ENCODE data around the gene CLCA2. TPM values are rescaled to one million over a fixed set of nuclear protein-coding genes. Genes with fewer than 3 reads are reported as not detected.

The CLCA2 gene
- total and polyA plus RNA-seq, 7 experiments from 2014 or later = not detected

- Mint-ChIP-seq H3K36me3 (no peaks in the 10 kb centered on the region), H3K9me3 (peaks cover 0 to 2% (median 0%) of the 10 kb centered on the region in 11 donors), H3K27ac (no peak overlapping the region), H3K4me3 (no peak overlapping the region), H3K4me1 (no peaks in the 10 kb centered on the region), H3K27me3 (peaks cover 0 to 10% (median 0%) of the 10 kb centered on the region in 5 donors)
- Histone ChIP-seq H3K36me3 (ENCODE audit: control insufficient read depth in 2 of 3, insufficient read depth in 3 of 3, low read length in 3 of 3) (no peaks in the 10 kb centered on the region), H3K9me3 (ENCODE audit: control insufficient read depth in 2 of 3, low read length in 3 of 3) (no peaks in the 10 kb centered on the region), H3K27ac (ENCODE audit: low read depth, low read length) (no peak overlapping the region), H3K27me3 (ENCODE audit: control insufficient read depth in 2 of 2, insufficient read depth in 2 of 2, low read length in 2 of 2) (peaks cover 0 to 2% of the 10 kb centered on the region in 2 donors), H3K4me3 (ENCODE audit: low read length) (no peak overlapping the region), H3K4me1 (ENCODE audit: control insufficient read depth in 2 of 2, insufficient read depth in 2 of 2, low read length in 2 of 2) (no peaks in the 10 kb centered on the region)
- ATAC-seq (no peak), DNase-seq (no peak)
- ChIA-PET POLR2A (no interaction called here), CTCF (no interaction called here)
- intact Hi-C loops (cut with micrococcal nuclease) = no loop called here
These were observed 58.0 kb downstream of the CLCA2 start for GRCh38 chr1:86481966-86482365.

- no peak overlapping the region for H3K27ac ChIP-seq (ENCODE audit: low read depth, low read length)
- no peak overlapping the region for H3K27ac Mint-ChIP-seq
These were observed 63.3 kb downstream of the CLCA2 start for GRCh38 chr1:86487131-86487810.

GRCh38 chr1:86487811-86488141, 63.8 kb downstream of the CLCA2 start:
- DNase-seq = no peak
- ChIA-PET CTCF (interaction anchor here (0.8 to 1.3 kb wide), 2 partner anchors 13 to 23 kb away, joined by 3 read pairs; no protein-coding TSS in a partner anchor), POLR2A (no interaction called here)
- Histone ChIP-seq H3K9me3 (ENCODE audit: control insufficient read depth in 2 of 3, low read length in 3 of 3) (no peaks in the 10 kb centered on the region), H3K27me3 (ENCODE audit: control insufficient read depth in 2 of 2, insufficient read depth in 2 of 2, low read length in 2 of 2) (no peaks in the 10 kb centered on the region), H3K4me1 (ENCODE audit: control insufficient read depth in 2 of 2, insufficient read depth in 2 of 2, low read length in 2 of 2) (no peaks in the 10 kb centered on the region), H3K36me3 (ENCODE audit: control insufficient read depth in 2 of 3, insufficient read depth in 3 of 3, low read length in 3 of 3) (no peaks in the 10 kb centered on the region), H3K27ac (ENCODE audit: low read depth, low read length) (no peak overlapping the region), H3K4me3 (ENCODE audit: low read length) (no peak overlapping the region)
- Mint-ChIP-seq H3K4me1 (no peaks in the 10 kb centered on the region), H3K27me3 (peaks cover 0 to 15% (median 3%) of the 10 kb centered on the region in 5 donors), H3K4me3 (no peak overlapping the region), H3K36me3 (no peaks in the 10 kb centered on the region), H3K27ac (no peak overlapping the region), H3K9me3 (no peaks in the 10 kb centered on the region)
- intact Hi-C loops (cut with micrococcal nuclease) = no loop called here
- ATAC-seq = no peak

More at GRCh38 chr1:86487131-86487810, 63.3 kb downstream of the CLCA2 start:
- ChIA-PET POLR2A (no interaction called here), CTCF (interaction anchor here (0.8 to 1.3 kb wide), 2 partner anchors 13 to 24 kb away, joined by 3 read pairs; no protein-coding TSS in a partner anchor)
- Mint-ChIP-seq H3K9me3 (no peaks in the 10 kb centered on the region), H3K36me3 (no peaks in the 10 kb centered on the region), H3K4me3 (no peak overlapping the region), H3K27me3 (peaks cover 0 to 11% (median 0%) of the 10 kb centered on the region in 5 donors), H3K4me1 (no peaks in the 10 kb centered on the region)
- Histone ChIP-seq H3K27me3 (ENCODE audit: control insufficient read depth in 2 of 2, insufficient read depth in 2 of 2, low read length in 2 of 2) (no peaks in the 10 kb centered on the region), H3K36me3 (ENCODE audit: control insufficient read depth in 2 of 3, insufficient read depth in 3 of 3, low read length in 3 of 3) (no peaks in the 10 kb centered on the region), H3K4me3 (ENCODE audit: low read length) (no peak overlapping the region), H3K4me1 (ENCODE audit: control insufficient read depth in 2 of 2, insufficient read depth in 2 of 2, low read length in 2 of 2) (no peaks in the 10 kb centered on the region), H3K9me3 (ENCODE audit: control insufficient read depth in 2 of 3, low read length in 3 of 3) (no peaks in the 10 kb centered on the region)
- no peak for ATAC-seq
- DNase-seq = no peak
- intact Hi-C loops (cut with micrococcal nuclease) = no loop called here

- Histone ChIP-seq H3K9me3 (ENCODE audit: control insufficient read depth in 2 of 3, low read length in 3 of 3) (no peaks in the 10 kb centered on the region), H3K27ac (ENCODE audit: low read depth, low read length) (no peak overlapping the region), H3K27me3 (ENCODE audit: control insufficient read depth in 2 of 2, insufficient read depth in 2 of 2, low read length in 2 of 2) (no peaks in the 10 kb centered on the region), H3K4me1 (ENCODE audit: control insufficient read depth in 2 of 2, insufficient read depth in 2 of 2, low read length in 2 of 2) (no peaks in the 10 kb centered on the region), H3K4me3 (ENCODE audit: low read length) (no peak overlapping the region), H3K36me3 (ENCODE audit: control insufficient read depth in 2 of 3, insufficient read depth in 3 of 3, low read length in 3 of 3) (no peaks in the 10 kb centered on the region)
- no peaks in the 10 kb centered on the region for H3K36me3 Mint-ChIP-seq
- peaks cover 0 to 17% (median 6%) of the 10 kb centered on the region in 5 donors for H3K27me3 Mint-ChIP-seq
- intact Hi-C loops (cut with micrococcal nuclease) = no loop called here
- no peaks in the 10 kb centered on the region for H3K9me3 Mint-ChIP-seq
- no peaks in the 10 kb centered on the region for H3K4me1 Mint-ChIP-seq
- POLR2A ChIA-PET = no interaction called here
- DNase-seq = no peak
- H3K4me3 Mint-ChIP-seq = no peak overlapping the region
- H3K27ac Mint-ChIP-seq = no peak overlapping the region
- no peak for ATAC-seq
- CTCF ChIA-PET = interaction anchor here (1.0 to 2.1 kb wide), 3 partner anchors 10 to 15 kb away, joined by 4 to 11 read pairs (median 4); no protein-coding TSS in a partner anchor
These were observed 65.4 kb downstream of the CLCA2 start for GRCh38 chr1:86489242-86489878.

GRCh38 chr1:86491171-86491950, 67.4 kb downstream of the CLCA2 start:
- DNase-seq = no peak
- Histone ChIP-seq H3K4me1 (ENCODE audit: control insufficient read depth in 2 of 2, insufficient read depth in 2 of 2, low read length in 2 of 2) (no peaks in the 10 kb centered on the region), H3K4me3 (ENCODE audit: low read length) (no peak overlapping the region), H3K27me3 (ENCODE audit: control insufficient read depth in 2 of 2, insufficient read depth in 2 of 2, low read length in 2 of 2) (no peaks in the 10 kb centered on the region), H3K36me3 (ENCODE audit: control insufficient read depth in 2 of 3, insufficient read depth in 3 of 3, low read length in 3 of 3) (no peaks in the 10 kb centered on the region), H3K27ac (ENCODE audit: low read depth, low read length) (no peak overlapping the region), H3K9me3 (ENCODE audit: control insufficient read depth in 2 of 3, low read length in 3 of 3) (no peaks in the 10 kb centered on the region)
- no peaks in the 10 kb centered on the region for H3K36me3 Mint-ChIP-seq
- no peaks in the 10 kb centered on the region for H3K4me1 Mint-ChIP-seq
- H3K27ac Mint-ChIP-seq = no peak overlapping the region
- no peaks in the 10 kb centered on the region for H3K9me3 Mint-ChIP-seq
- ChIA-PET POLR2A (no interaction called here), CTCF (interaction anchor here (1.3 to 2.1 kb wide), 2 partner anchors 8 to 15 kb away, joined by 4 to 11 read pairs; no protein-coding TSS in a partner anchor)
- intact Hi-C loops (cut with micrococcal nuclease) = no loop called here
- H3K27me3 Mint-ChIP-seq = peaks cover 0 to 23% (median 6%) of the 10 kb centered on the region in 5 donors
- no peak overlapping the region for H3K4me3 Mint-ChIP-seq
- no peak for ATAC-seq

- H3K4me3 Mint-ChIP-seq = no peak overlapping the region
- H3K27me3 Mint-ChIP-seq = peaks cover 6 to 29% (median 14%) of the 10 kb centered on the region in 5 donors
- no peak overlapping the region for H3K27ac Mint-ChIP-seq
- peaks cover 0 to 13% (median 8%) of the 10 kb centered on the region in 7 donors for H3K4me1 Mint-ChIP-seq
- CTCF ChIA-PET = interaction anchor here (1.0 to 1.3 kb wide), 2 partner anchors 26 to 242 kb away, joined by 3 to 4 read pairs; no protein-coding TSS in a partner anchor
- H3K9me3 Mint-ChIP-seq = no peaks in the 10 kb centered on the region
- POLR2A ChIA-PET = no interaction called here
- intact Hi-C loops (cut with micrococcal nuclease) = no loop called here
- ATAC-seq (no peak), DNase-seq (no peak)
- Histone ChIP-seq H3K4me1 (ENCODE audit: control insufficient read depth in 2 of 2, insufficient read depth in 2 of 2, low read length in 2 of 2) (peaks cover 0 to 8% of the 10 kb centered on the region in 2 donors), H3K4me3 (ENCODE audit: low read length) (no peak overlapping the region), H3K36me3 (ENCODE audit: control insufficient read depth in 2 of 3, insufficient read depth in 3 of 3, low read length in 3 of 3) (no peaks in the 10 kb centered on the region), H3K27me3 (ENCODE audit: control insufficient read depth in 2 of 2, insufficient read depth in 2 of 2, low read length in 2 of 2) (no peaks in the 10 kb centered on the region), H3K9me3 (ENCODE audit: control insufficient read depth in 2 of 3, low read length in 3 of 3) (no peaks in the 10 kb centered on the region), H3K27ac (ENCODE audit: low read depth, low read length) (no peak overlapping the region)
- H3K36me3 Mint-ChIP-seq = no peaks in the 10 kb centered on the region
These were observed 74.3 kb downstream of the CLCA2 start for GRCh38 chr1:86498281-86498680.

Data from naive thymus-derived CD4-positive, alpha-beta T cell (primary cell).